SK-MEL-5 (cell line): ENCODE data around the gene GNB3. TPM values are rescaled to one million over a fixed set of nuclear protein-coding genes. Genes with fewer than 3 reads are reported as not detected.
"Not testable (repeated sequence)": the region's sequence is repeated elsewhere in the genome, so short reads cannot be mapped to it uniquely, and the experiment has no call there.

ENCODE experiments used
- DNase-seq: peaks from one replicate; pipeline ENCODE4 v3.0.0-alpha.2; 2016; ENCODE audit warnings: low read depth, low spot score
- in situ Hi-C: cut with HindIII; loops from 2 replicates; pipeline ENCODE4 v1.10.0; 2016; ENCODE audit warnings: low sequenced_read_pairs, high pct_unique_total_duplicates, low pct_unique_long_range_greater_than_20kb
- total RNA-seq: library from RNA; depleted of rRNA; stranded (reverse); fragments of >200 nt; shearing (Covaris generic); gene quantifications from 2 replicates; pipeline ENCODE4 v1.2.3, GENCODE V29; 2014

GNB3 gene
- total RNA-seq, 1 experiment from 2014 or later, result 0.08 TPM

DNA sequence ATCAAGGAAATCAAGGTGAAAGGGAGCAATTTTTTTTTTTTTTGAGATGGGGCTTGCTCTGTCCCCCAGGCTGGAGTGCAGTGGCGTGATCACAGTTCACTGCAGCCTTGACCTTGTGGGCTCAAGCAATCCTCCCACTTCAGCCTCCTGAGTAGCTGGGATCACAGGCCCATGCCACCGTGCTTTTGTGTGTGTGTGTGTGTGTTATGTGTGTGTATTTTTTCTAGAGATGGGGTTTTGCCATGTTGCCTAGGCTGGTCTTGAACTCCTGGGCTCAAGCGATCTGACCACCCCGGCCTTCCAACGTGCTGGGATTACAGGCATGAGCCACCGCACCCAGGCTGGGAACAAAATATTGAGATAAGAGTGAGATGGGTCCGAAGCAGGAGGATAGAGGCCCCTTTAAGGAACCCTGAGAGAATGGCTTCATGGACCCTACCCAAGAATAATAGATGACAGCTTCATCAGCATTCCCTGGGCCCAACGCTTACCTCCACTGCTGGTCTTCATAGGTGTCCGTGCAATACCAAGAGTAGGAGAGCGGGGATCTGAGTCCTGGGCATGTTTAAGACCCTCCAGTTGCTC, 9.3 kb downstream of the GNB3 start:
- in situ Hi-C loops, result no loop called here
- no peak for DNase-seq

DNA sequence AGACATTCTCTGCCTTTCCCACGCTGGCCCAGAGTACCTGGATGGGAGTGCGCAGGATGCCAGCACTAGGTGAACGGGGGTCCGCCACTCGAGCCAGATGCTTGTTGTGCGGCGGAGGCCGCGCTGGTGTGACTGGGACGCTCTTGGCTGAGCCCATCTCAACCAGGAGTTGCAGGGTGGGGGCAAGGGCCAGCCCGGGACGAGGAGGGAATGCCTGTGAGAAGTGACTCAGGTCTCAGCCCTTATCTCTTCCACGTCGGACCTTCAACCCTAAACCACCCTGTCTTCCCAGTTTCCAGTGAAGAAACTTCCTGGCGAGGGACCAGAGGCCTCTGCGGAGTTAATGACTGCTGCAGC, 10.0 kb downstream of the GNB3 start:
- no peak for DNase-seq
- in situ Hi-C loops, result no loop called here

DNA sequence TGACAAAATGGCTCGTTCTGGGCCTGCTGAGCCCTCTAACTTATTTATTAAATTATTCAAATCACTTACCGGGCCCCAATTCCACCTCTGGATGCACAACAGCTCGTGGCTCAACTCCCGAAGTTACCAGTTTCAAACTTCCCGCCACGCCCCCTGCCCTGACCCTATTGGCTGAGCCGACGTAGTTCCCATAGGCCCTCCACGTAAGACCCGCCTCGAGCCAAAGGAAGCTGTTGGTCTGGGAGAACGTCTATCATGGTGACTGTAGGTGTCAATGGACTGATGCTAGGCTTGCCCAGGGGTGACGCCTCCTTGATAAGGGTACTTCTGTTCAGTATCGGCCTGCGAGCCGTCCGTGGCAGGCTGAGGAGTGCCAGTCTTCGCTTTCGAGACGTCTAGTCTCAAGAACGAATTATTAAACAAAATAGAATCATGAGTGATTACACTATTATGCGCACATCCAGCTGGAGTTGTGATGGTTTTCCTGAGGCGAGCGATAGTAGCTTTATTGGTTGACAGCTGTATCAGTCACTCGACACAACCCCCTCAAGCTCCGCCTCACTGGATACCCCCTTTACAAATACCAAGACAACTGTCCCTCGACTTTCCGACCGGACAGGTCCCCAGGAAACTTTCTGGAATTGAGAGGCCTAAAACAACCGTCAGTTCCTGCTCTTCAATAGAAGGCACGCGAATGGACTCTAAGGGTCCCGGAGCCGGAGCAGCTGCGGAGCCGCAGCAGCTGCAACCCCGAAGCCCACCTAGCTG, 10.6 kb downstream of the GNB3 start, which contains the start of gene CDCA3:
CDCA3 (minus strand) TSS at position 134 of the 768 bp plus-strand sequence. CDS start 334 bp downstream, outside the sequence.
- in situ Hi-C loops, result no loop called here
- peak; percentile 99 for DNase-seq

DNA sequence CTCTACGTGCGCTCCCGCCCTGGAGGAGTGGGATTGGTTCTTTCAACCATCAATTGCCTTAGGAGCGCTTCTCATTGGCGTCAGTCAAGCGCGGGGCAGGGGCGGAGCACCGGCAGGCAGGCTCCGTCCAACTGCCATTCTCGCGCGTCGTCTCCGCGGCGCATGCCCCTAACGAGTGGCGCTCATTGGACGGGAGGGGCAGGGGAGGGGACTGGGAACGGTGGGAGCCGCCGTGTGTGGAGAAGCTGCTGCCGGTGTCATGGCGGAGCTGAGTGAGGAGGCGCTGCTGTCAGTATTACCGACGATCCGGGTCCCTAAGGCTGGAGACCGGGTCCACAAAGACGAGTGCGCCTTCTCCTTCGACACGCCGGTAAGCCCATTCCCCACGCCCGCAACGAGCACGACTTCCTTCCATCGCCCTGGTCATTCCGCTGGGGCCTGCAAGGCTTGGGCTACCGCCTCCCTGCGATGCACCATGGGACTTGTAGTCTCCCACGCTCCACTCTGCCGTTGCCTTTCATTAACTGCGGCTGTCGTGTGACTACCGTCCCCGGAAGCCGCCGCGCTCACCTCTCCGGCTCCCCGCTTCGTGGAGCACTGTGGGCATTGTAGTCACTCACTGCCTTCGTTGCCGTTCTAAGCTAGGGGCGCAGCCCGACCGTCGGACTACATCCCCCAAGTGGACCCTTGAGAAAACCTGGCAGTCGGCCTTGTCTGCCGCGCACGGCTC, 11.4 kb downstream of the GNB3 start, which contains the start of gene USP5:
USP5 (plus strand) TSS at position 230 of the 730 bp plus-strand sequence; CDS start at position 260, 30 bp downstream.
- DNase-seq, result peak; percentile 100
- in situ Hi-C loops, result no loop called here

DNA sequence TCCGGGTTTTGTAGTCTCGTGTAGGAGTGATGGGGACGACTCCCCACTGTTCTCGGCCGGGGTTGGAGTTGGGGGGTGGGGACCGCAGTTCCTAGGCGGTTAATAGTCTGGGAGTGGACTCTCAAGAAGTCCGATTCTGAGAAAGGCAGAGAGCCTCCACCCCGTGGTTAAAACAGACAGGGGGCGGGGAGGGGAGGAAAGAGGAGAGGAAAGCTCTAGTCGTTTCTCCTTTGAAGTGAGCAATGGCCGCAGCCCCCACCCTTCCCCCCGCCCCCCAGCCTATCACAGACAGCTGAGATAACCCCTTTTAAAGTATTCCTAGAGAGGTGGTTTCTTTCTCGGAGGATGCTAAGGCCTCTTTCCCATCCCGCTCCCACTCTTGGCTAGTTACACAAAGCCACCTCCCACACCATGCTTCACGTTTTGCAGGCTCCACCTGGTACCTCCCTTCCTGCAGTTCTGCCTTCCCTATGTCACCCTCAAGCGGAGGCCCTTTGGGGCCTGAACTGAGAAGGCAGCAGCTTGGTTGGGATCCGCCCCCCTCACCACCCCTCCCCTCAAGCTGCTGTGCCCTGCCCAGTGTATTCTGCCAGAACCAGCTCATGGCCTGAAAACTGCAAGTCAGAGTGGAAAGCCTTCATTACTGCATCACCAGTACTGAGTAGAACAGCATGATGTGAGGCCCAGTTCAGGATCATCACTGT, 12.1 kb downstream of the GNB3 start:
- no peak for DNase-seq
- in situ Hi-C loops, result no loop called here

DNA sequence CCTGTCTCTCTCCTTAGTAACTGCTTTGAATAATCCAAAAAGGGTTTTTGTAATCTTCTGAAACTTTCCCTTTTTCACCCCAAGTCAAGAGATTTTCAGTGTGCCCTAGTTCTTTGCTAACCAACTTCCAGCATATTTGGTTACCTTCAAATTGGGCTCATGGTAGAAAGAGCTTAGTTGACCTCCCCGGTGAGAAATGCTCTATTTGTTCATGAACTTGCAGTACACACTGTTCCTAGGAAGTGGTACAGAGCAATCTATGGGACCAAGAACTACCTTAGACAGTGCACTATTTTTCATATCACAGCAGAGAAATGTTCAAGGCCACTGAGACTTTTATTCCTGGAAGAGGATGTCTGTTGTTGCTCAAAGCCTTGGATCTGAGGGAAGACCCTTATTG, 12.9 kb downstream of the GNB3 start:
- in situ Hi-C loops, result no loop called here
- no peak for DNase-seq

DNA sequence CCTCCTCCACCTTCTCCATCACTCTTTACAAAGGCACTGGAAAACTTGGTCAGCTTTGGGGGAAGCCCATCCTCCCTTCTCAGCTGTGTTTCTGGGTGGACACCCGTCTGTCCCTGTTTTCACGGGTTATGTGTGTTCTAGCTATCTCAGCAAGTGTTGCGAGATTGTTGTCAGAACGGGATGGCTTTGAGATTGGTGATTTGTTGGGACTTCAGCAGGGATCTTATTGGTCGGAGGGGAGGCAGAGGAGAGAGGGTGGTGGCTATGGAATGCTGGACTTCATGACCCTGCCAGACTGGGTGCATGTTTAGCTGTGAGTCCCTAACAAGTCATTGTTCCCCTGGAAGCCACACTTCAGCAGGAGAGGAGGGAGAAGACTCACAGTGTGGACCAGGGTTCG, 13.3 kb downstream of the GNB3 start:
- DNase-seq, result no peak
- in situ Hi-C loops, result no loop called here

DNA sequence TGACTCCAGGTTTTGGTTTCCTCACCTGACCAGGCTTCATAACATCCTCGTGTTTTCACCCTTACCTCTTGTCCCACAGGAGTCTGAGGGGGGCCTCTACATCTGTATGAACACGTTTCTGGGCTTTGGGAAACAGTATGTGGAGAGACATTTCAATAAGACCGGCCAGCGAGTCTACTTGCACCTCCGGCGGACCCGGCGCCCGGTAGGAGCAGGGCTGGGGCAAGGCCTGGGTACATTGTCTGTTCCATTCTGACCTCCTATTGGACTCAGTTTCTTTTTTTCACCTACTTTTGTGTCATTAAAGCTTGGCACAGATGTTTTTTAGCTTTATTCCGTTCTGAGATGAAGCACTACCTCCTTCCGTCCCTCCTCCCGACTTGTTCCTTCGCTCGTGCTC, 14.6 kb downstream of the GNB3 start:
- in situ Hi-C loops, result no loop called here
- DNase-seq, result no peak

DNA sequence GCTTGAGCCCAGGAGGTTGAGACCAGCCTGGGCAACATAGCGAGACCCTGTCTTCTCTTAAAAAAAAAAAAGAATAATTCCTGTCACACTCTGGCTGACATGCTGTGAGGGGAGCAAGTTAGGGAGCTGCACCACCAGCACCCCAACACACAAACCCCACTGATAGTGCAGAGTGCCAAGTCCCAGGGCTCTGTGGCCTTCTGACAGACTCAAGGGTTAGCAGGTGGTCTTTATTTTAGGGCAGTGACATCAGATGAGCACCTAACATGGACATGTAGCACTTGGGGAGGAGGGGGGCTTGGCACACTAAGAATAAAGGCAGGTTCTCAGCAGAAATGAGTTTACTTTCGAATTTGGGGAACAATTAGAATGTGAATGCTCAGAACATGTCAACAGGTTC, 18.1 kb downstream of the GNB3 start:
- in situ Hi-C loops, result no loop called here

DNA sequence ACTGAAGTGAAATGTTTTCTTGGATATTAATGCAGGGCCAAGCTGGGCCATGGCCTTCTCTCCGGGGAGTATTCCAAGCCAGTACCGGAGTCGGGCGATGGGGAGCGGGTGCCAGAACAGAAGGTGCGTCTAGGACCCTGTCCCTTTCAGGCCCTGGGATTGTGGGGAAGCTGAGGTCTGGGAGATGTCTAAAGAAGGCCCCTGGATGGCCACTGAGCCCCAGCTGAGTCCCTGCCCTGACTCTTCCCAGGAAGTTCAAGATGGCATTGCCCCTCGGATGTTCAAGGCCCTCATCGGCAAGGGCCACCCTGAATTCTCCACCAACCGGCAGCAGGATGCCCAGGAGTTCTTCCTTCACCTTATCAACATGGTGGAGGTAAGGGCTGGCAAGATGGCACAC, 19.4 kb downstream of the GNB3 start:
- no peak for DNase-seq
- in situ Hi-C loops, result no loop called here

More for the DNA sequence above, 18.1 kb downstream of the GNB3 start:
- no peak for DNase-seq

DNA sequence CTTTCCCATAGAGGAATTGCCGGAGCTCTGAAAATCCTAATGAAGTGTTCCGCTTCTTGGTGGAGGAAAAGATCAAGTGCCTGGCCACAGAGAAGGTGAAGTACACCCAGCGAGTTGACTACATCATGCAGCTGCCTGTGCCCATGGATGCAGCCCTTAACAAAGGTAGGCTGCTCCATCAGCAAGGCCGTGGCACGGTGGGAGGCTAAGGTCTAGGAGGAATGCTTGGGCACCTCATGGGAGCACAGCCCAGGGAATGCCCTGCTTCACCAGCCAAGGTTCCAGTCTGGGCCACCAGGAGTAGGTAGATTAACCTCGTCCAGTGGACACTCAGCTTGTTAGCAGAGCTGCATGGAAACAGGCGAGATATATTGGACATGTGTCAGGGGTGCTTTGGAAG, 20.2 kb downstream of the GNB3 start:
- in situ Hi-C loops, result no loop called here
- DNase-seq, result no peak

DNA sequence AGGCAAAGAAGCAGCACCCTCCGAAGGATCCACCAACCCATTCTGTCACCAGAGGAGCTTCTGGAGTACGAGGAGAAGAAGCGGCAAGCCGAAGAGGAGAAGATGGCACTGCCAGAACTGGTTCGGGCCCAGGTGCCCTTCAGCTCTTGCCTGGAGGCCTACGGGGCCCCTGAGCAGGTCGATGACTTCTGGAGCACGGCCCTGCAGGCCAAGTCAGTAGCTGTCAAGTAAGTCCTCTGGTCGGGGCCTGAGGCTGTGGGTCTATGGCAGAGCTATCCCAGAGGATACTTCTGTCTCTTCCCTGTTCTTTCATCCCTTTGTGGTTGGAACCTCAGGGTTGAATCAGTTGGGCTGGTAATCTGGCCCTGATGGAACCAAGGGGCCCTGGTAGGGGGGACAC, 20.7 kb downstream of the GNB3 start:
- in situ Hi-C loops, result no loop called here
- no peak for DNase-seq

DNA sequence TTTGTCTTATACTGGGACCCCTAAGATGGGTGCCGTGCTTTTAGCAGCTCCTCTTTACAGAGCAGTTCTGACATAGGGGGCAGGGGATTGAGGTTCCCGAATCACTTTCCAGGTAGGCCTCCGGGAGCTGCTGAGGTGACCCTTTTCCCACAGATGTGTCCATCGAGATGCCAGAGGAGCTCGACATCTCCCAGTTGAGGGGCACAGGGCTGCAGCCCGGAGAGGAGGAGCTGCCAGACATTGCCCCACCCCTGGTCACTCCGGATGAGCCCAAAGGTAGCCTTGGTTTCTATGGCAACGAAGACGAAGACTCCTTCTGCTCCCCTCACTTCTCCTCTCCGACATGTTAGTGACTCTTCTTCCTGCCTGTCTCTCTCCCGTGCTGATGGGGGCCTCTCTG, 22.3 kb downstream of the GNB3 start:
- in situ Hi-C loops, result no loop called here
- DNase-seq, result no peak

DNA sequence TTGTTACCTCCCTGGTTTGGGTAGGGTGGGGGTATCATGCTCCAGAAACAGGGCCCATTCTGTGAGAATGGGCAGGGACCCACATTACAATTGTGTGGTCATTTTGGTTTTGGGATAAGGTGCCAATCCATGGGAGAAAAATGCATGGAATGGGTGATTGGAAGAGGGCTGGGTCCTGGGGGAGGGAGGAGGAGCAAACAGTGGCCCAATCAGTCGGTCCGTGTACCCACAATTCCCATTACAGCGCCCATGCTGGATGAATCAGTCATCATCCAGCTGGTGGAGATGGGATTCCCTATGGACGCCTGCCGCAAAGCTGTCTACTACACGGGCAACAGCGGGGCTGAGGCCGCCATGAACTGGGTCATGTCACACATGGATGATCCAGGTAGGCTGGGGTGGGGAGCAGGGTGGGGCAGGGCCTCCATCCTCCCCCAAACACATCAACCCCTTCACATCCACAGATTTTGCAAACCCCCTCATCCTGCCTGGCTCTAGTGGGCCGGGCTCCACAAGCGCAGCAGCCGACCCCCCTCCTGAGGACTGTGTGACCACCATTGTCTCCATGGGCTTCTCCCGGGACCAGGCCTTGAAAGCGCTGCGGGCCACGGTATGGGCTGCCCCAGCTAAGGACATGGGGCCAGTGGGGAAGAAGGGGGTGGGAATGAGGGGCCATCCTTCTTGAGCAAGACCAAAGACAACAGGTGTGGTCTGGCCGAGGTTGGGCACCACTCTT, 23.0 kb downstream of the GNB3 start:
- no peak for DNase-seq
- in situ Hi-C loops, result no loop called here

DNA sequence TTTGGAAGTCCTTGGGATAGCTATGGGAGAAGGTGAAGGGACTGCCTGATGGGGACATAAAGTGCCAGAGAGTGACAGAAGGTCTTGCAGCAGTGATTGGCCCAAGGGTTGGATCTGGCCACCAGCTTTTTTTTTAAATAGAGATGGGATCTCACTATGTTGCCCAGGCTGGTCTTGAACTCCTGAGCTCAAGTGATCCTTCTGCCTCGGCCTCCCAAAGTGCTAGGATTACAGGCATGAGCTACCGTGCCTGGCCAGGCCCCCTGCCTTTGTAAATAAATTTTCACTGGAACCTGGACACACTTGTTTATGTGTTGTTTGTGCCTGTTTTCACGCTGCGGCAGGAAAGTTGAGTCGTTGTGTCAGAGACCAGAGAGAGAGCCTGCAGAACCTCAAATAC, 24.6 kb downstream of the GNB3 start:
- in situ Hi-C loops, result not testable (repeated sequence)

DNA sequence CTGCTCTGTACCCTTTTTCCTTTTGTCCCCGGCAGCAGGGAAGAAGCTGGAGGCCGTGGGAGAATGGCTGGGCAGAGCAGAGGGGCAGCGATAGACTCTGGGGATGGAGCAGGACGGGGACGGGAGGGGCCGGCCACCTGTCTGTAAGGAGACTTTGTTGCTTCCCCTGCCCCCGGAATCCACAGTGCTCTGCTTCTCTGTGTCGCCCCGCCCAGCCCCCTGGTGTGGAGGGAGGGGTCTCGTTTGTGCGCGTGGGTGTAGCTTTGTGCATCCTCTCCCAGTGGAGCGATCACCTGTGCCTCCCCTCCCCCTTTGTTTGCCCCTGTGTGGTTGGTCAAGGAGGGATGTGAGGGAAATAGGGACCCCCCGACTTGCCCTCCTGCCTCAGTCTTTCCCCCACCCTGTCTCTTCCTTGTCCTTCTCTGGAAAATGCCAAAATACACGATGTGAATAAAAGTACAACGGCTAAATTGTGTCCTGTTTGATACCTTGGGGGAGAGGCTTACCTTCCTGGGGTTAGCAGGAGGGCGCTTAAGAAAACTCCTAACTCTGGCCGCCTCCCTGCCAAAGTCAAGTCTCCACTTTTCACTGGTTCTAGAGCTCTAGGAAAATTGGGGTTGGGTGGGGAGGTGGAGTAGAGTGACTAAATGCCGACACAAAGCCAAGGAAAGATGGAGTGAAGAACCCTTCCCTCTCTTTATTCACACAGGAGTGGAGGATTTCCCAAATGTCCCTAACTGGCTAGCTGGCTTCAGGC, 25.6 kb downstream of the GNB3 start:
- in situ Hi-C loops, result no loop called here
- no peak for DNase-seq

More for the DNA sequence above, 24.6 kb downstream of the GNB3 start:
- DNase-seq, result not testable (repeated sequence)

DNA sequence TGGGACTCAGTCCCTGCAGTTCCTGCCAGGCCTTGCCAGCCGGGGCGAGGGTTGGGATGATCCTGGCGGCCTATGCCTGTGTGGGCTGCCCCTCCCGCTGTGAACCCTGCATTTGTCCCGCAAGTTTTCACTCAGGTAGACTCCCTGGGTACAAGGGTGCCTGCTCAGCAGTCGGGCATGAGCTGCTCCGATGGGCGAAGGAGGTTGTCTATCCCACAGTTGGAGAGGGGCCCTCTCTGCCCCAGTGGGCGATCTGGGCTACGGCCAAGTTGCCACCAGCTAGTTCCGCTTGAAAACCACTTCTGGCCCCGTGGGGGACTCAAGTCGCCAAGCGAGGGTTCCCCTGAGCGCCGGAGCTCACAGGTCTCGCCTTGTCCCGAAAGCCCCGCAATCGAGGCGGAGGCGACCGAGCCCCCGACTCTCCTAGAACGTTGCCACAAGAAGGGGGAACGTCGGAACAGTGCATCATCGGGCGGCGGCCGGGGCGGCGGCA, 26.2 kb downstream of the GNB3 start:
- in situ Hi-C loops, result no loop called here

More for the DNA sequence above, 26.2 kb downstream of the GNB3 start:
- DNase-seq, result no peak
